ENCODE measurements around the gene PITPNC1. TPM values are rescaled to one million over a fixed set of nuclear protein-coding genes. Genes with fewer than 3 reads are reported as not detected.
"Not testable (repeated sequence)": the region's sequence is repeated elsewhere in the genome, so short reads cannot be mapped to it uniquely, and the experiment has no call there.

The PITPNC1 gene
- total and polyA plus RNA-seq, 2 experiments from 2014 or later, result 5.8 to 7.3 TPM

GRCh38 chr17:67576471-67577115, 199.5 kb downstream of the PITPNC1 start:
- TF ChIP-seq EZH2phosphoT487 (IDR thresholded peaks at IDR 0.05; ENCODE audit: insufficient read depth, low read depth) (no peak), EZH2 (IDR thresholded peaks at IDR 0.05; ENCODE audit: insufficient read depth, poor library complexity, severe bottlenecking) (no peak)
- Histone ChIP-seq H3K4me1 (ENCODE audit: insufficient read depth) (no peaks in the 10 kb centered on the region), H3K9me2 (ENCODE audit: insufficient read depth) (no peaks in the 10 kb centered on the region), H3K9me3 (ENCODE audit: low read depth) (no peaks in the 10 kb centered on the region), H3K36me3 (ENCODE audit: low read depth) (no peaks in the 10 kb centered on the region), H3F3A (ENCODE audit: insufficient read depth) (no peaks in the 10 kb centered on the region), H3K4me2 (ENCODE audit: unreplicated experiment) (no peak overlapping the region), H3K27me3 (replicated peaks; ENCODE audit: insufficient read depth) (no peaks in the 10 kb centered on the region), H3K27ac (no peak overlapping the region), H2AFZ (no peak overlapping the region), H4K20me1 (ENCODE audit: insufficient read depth) (no peaks in the 10 kb centered on the region), H3K79me2 (ENCODE audit: insufficient read depth) (no peaks in the 10 kb centered on the region), H3K9ac (no peak overlapping the region), H3K4me3 (no peak overlapping the region)
- 96 to 98% methylated on average over 10 of the region's 10 CpGs for WGBS, 2 experiments (ENCODE audit: low coverage in 1 of 2, low lambda C conversion rate in 2 of 2, missing lambda C conversion rate in 2 of 2)
- in situ Hi-C loops (cut with MboI), result no loop called here
- DNase-seq, result no peak

DNA sequence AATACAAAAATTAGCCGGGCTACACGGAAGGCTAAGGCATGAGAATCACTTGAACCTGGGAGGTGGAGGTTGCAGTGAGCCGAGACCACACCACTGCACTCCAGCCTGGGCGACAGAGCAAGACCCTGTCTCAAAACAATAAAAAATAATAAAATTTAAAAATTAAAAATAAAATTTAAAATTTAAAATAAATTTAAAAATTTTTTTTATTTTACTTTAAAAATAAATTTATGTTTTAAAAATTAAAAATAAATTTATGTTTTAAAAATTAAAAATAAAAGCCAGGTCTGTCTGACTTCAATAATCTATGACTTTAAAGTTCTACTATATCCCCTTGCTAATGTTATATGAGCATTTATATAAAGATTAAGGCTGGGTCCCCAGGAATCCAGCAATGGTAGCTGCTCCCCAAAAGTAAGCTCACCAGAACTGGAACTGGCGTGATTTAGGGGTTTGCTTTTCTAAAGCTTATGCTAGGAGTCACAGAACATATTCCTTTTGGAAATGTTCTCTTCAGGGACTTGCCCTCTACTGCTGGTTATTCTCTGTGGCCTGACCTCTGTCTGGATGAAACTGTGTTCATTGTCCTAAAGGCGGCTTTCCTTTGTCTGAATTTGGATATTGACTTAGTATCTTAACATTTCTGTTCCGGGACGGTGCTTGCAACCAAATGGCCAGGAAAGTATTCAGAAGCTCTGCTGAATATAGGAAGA, 200.5 kb downstream of the PITPNC1 start:
- no peak overlapping the region for H3K27ac ChIP-seq
- H3K4me3 ChIP-seq, result no peak overlapping the region
- H3K9me2 ChIP-seq (ENCODE audit: insufficient read depth), result no peaks in the 10 kb centered on the region
- no peak for TF ChIP-seq EZH2phosphoT487 (IDR thresholded peaks at IDR 0.05; ENCODE audit: insufficient read depth, low read depth)
- no peak for TF ChIP-seq EZH2 (IDR thresholded peaks at IDR 0.05; ENCODE audit: insufficient read depth, poor library complexity, severe bottlenecking)
- H4K20me1 ChIP-seq (ENCODE audit: insufficient read depth), result no peaks in the 10 kb centered on the region
- no peak for DNase-seq
- H3K79me2 ChIP-seq (ENCODE audit: insufficient read depth), result no peaks in the 10 kb centered on the region
- H2AFZ ChIP-seq, result no peak overlapping the region
- 93 to 95% methylated on average over 8 of the region's 8 CpGs for WGBS, 2 experiments (ENCODE audit: low coverage in 1 of 2, low lambda C conversion rate in 2 of 2, missing lambda C conversion rate in 2 of 2)
- H3K27me3 ChIP-seq (replicated peaks; ENCODE audit: insufficient read depth), result no peaks in the 10 kb centered on the region
- H3K4me1 ChIP-seq (ENCODE audit: insufficient read depth), result no peaks in the 10 kb centered on the region
- no peaks in the 10 kb centered on the region for H3F3A ChIP-seq (ENCODE audit: insufficient read depth)
- in situ Hi-C loops (cut with MboI), result no loop called here
- no peaks in the 10 kb centered on the region for H3K36me3 ChIP-seq (ENCODE audit: low read depth)
- no peak overlapping the region for H3K9ac ChIP-seq
- no peaks in the 10 kb centered on the region for H3K9me3 ChIP-seq (ENCODE audit: low read depth)
- no peak overlapping the region for H3K4me2 ChIP-seq (ENCODE audit: unreplicated experiment)

- Histone ChIP-seq H4K20me1 (ENCODE audit: insufficient read depth) (no peaks in the 10 kb centered on the region), H3K27me3 (replicated peaks; ENCODE audit: insufficient read depth) (no peaks in the 10 kb centered on the region), H3K4me1 (ENCODE audit: insufficient read depth) (no peaks in the 10 kb centered on the region), H3F3A (ENCODE audit: insufficient read depth) (no peaks in the 10 kb centered on the region), H3K9me3 (ENCODE audit: low read depth) (no peaks in the 10 kb centered on the region), H3K36me3 (ENCODE audit: low read depth) (no peaks in the 10 kb centered on the region), H3K9me2 (ENCODE audit: insufficient read depth) (no peaks in the 10 kb centered on the region), H2AFZ (no peak overlapping the region), H3K79me2 (ENCODE audit: insufficient read depth) (no peaks in the 10 kb centered on the region), H3K27ac (no peak overlapping the region), H3K4me2 (ENCODE audit: unreplicated experiment) (no peak overlapping the region), H3K4me3 (no peak overlapping the region), H3K9ac (no peak overlapping the region)
- in situ Hi-C loops (cut with MboI), result no loop called here
- 92 to 93% methylated on average over 5 of the region's 5 CpGs for WGBS, 2 experiments (ENCODE audit: low coverage in 1 of 2, low lambda C conversion rate in 2 of 2, missing lambda C conversion rate in 2 of 2)
- no peak for DNase-seq
- no peak for TF ChIP-seq EZH2 (IDR thresholded peaks at IDR 0.05; ENCODE audit: insufficient read depth, poor library complexity, severe bottlenecking)
- TF ChIP-seq EZH2phosphoT487 (IDR thresholded peaks at IDR 0.05; ENCODE audit: insufficient read depth, low read depth), result no peak
Observed at GRCh38 chr17:67578142-67578457, 201.0 kb downstream of the PITPNC1 start.

DNA sequence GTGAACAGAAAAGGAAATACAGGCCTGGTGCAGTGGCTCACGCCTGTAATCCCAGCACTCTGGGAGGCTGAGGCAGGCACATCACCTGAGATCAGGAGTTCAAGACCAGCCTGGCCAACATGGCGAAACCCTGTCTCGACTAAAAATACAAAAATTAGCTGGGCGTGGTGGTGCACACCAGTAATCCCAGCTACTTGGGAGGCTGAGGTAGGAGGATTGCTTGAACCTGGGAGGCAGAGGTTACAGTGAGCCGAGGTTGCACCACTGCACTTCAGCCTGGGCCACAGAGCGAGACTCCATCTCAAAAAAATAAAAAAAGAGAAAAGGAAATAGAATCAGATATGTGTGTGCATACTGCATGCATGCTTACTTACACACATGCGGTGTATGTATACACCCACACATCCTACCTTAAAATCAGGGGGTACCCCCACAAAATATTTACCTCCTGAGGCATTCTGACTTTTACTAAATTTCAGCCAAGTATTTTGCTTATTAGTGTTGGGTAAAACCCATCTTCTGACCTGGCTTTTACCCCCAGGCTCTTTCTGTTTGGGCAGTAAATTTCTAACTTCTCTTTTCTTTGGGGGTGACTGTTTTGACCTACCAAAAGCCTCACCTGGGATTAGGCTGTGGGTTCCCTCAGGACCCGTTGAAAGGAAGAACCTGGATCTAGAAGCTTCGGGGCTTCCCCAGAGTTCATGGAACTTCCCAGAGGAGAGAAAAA, 201.8 kb downstream of the PITPNC1 start:
- 93 to 94% methylated on average over 9 of the region's 9 CpGs for WGBS, 2 experiments (ENCODE audit: low coverage in 1 of 2, low lambda C conversion rate in 2 of 2, missing lambda C conversion rate in 2 of 2)
- H2AFZ ChIP-seq; H3K79me2 ChIP-seq (ENCODE audit: insufficient read depth); H3K9ac ChIP-seq; in situ Hi-C loops (cut with MboI); H3K36me3 ChIP-seq (ENCODE audit: low read depth); DNase-seq; H3K4me1 ChIP-seq (ENCODE audit: insufficient read depth); H3K4me2 ChIP-seq (ENCODE audit: unreplicated experiment); H3K9me3 ChIP-seq (ENCODE audit: low read depth); H3K4me3 ChIP-seq; H3K9me2 ChIP-seq (ENCODE audit: insufficient read depth); H4K20me1 ChIP-seq (ENCODE audit: insufficient read depth); H3K27me3 ChIP-seq (replicated peaks; ENCODE audit: insufficient read depth); H3F3A ChIP-seq (ENCODE audit: insufficient read depth); H3K27ac ChIP-seq: not testable (repeated sequence)

Data from GM23248 (cell line).